ENCODE measurements around the gene PAIP2. TPM values are rescaled to one million over a fixed set of nuclear protein-coding genes. Genes with fewer than 3 reads are reported as not detected.
"Not testable (repeated sequence)": the region's sequence is repeated elsewhere in the genome, so short reads cannot be mapped to it uniquely, and the experiment has no call there.

The PAIP2 gene, protein sequence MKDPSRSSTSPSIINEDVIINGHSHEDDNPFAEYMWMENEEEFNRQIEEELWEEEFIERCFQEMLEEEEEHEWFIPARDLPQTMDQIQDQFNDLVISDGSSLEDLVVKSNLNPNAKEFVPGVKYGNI
- 80.4 TPM for total RNA-seq (ENCODE audit: insufficient read depth, low replicate concordance)

DNA sequence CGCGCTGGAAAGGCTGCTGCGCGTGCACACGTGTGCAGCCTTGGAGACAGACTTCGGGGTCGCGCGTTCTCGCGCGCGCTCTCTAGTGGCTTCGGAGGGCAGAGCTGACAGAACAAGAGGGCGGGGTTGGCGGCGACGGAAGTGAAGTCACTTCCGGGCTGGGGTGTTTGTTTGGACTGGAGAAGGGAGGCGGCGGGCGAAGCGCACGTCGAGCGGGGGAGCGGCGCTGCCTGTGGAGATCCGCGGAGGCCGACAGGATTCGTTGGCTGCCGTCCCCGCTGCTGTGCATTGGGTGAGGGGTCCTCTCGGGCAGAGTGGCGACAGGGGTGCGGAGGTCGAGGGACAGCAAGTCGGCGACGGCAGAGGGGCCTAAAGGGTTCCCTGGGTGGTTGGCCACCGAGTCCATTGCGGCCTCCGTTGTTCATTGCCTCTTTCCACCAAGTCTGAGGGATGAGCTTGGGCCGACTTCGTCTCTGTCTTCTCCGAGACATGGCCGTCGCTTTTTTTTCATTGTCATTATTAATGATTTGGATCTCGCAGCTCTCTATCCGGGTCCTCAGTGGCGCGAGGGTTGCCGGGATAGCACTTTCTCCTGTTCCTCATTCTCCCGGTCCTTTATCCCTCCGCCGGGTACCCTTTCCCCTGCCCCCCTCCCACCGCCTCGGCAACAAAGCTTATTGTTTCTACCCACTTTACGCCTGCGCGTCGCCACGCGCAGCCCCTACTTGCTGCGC is at the start of gene PAIP2:
PAIP2 (plus strand) TSS at position 166 of the 734 bp plus-strand sequence. CDS start 21,931 bp downstream, outside the sequence.
- peak; percentile 99 for DNase-seq (ENCODE audit: low spot score)

DNA sequence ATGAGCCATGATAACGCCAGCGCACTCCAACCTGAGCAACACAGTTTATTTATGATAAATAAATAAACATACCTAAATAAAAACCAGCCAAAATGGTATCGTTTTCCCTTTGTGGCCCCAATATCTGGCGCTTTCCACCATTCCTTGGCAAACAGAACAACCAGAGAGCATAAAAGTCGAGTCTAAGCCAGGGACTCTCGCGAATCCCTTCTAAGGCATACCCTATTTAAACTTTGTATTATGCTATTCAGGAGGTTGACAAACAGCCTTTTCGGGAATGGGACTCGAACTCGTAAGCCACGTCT is 48.5 kb upstream of the PAIP2 start:
- no peak for DNase-seq (ENCODE audit: low spot score)

DNA sequence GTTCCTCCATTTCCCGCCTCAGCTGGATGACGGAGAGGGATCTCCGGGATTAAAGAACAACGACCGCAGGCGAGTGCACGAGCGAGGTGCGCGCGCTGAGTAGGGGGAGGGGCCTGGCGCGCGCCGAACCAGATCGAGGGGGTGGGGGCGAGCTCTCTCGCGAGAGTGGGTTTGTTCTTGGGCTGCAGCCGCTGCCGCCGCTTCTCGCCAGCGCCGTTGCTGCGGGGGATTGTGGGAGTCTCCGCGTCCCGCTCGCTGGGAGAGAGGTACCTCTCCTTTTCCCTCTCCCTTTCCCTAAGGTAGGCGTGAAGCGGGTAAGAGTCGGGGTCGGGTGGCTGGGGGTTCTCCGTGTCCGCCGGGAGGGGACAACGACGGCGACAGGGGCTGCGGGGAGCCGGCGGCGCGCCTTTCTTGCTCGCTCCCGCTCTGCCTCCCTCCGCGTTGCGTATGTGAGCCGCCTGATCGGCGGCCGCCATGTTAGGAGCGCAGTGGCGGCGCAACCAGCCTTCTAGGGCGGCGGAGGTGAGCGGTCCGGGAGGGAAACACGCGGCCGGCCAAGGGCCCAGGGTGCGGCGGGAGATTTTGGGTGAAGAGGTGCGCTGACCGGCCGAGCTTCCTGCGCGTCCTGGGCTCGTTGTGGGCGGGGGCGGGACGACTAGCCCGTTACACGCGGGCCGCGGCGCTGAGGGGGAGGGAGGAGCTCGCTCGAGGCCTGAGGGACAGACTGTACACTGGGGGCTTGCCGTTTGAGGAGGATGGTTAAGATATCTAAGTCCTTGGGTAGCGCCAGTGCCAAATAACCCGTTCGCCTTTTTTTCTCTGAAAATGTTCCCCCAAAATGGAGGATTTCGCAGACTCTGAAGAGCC is 47.9 kb upstream of the PAIP2 start, which contains the start of gene MATR3:
MATR3 (plus strand) TSS at position 234 of the 867 bp plus-strand sequence. CDS start 13,676 bp downstream, outside the sequence.
- peak; percentile 97 for DNase-seq (ENCODE audit: low spot score)

DNA sequence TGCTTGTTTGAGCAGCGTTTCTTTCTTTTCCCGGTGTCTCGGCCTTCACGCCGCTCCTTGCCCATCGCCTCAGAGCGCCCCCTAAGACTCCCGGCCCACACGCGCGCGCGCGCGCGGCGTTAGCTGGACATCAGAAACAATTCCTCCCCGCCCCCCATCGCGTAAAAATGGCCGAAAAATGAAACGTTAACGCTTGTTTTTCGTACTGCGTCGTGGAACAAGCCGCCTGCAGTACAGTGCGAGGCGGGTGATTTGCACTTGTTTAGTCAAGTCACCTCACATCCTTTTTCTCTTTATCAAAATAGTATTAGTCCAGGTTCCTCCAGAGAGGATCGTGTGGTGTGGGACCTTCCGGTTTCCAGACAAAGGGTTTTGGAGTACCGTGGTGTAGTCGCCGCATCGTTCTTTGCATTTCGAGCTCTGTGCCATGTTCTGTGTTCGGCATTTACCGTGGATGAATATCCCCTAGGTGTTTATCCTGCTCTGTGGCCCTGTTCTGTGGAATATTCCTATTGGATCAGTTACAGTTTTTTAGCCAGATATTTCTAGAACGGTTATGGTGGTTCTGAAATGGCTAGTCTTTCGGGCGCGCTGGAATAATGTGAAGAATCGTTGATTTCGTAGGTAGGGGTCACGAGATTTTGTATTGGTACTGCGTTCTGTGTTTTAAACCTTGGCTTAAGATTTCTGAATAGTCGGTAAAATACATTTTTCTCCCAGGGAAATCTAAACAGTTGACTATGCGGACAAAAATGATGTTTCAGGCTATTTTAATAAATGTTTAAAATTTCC is 47.1 kb upstream of the PAIP2 start:
- peak; percentile 88 for DNase-seq (ENCODE audit: low spot score)

DNA sequence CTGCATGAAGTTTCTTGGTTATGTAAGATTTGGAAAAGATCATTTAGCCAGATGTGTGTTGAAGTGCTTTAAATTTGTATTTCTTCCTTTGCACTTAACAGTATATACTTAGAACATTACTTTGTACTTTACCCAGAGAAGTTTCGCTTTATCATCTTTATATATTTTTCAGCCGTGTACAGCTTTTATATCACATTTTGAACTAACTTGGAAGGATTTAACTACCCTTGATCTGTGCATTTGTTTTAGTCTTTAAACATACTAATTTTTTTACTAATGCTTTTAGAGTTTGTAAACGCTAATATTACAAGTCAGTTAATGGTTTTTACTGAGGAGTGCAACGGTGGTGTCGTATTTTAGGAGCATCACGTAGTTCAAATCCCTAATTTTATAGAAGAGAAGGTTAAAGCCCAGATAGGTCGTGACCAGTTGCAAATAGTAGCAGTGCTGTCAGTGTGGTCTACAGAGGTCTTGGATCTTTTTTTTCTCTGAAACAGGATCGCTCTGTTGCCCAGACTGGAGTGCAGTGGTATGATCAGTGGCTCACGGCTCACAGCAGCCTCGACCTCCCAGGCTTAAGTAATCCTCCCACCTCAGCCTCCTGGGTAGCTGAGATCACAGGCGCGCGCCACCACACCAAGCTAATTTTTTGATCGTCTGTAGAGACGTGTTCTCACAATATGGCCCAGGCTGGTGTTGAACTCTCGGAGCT is 46.2 kb upstream of the PAIP2 start:
- DNase-seq (ENCODE audit: low spot score): no peak

DNA sequence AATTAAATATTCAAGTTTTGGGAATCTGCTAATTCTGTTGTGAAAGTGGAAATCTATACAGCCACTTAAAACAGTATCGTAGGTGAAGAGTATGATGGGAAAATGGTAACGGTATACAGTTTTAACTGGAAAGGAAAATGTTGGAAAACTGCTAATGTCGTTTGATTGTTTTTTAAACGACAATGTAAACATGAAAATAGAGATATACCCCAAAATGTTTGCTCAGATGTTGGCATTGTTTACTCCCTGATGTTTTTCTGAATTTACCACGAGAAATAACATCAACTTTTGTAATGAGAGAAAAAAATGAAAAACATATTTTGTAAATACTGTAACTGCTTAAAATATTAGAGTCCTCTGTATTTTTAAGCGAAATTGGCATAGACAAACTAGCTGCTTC is 45.5 kb upstream of the PAIP2 start:
- DNase-seq (ENCODE audit: low spot score): no peak

DNA sequence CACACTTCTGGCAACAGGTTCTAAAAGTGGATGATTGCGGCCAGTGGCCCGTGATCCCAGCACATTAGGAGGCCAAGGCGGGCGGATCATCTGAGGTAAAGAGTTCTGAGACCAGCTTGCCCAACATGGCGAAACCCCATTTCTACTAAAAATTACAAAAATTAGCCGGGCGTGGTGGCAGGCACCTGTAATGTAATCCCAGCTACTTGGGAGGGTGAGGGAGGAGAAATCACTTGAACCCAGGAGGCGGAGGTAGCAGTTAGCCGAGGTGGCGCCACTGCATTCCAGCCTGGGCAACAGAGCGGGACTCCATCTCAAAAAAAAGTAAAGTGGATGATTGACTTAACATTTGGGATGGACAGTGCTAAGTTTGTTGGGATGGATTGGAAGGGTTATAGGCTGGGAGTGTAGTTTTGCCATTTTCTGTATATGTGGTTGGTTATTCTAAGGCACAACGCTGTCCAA is 44.8 kb upstream of the PAIP2 start:
- no peak for DNase-seq (ENCODE audit: low spot score)

DNA sequence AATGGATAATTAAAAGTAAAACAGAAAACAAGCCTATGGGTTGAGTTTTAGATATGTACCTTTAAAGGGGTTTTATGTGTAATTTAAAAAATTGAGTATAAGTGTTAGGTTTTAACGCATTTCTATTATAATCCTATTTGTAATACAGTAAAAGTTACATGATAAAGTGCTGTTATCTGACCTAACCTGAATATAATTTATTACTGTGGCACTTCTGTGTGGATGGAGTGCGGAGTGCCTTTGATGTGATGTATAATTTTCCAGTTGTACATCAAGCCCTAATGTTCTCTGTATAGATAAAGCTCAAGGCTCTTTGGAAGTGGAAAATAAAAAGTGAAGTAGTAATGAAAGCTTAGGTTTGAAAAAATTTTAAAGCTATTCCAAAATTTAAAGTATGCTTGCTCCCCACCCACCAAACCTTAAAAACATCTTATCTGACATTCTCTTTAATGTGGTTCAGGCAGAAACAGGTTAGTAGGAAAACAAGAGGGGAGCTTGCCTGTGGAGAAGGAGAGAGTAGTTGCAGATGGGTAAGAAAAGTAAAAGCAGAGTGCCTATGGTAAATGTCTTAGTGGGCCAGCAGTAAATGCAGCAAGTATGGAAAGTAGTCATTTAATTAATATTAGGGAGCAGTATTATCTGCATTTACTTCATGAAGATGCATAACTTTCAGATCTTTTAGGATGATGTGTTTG is 44.1 kb upstream of the PAIP2 start:
- no peak for DNase-seq (ENCODE audit: low spot score)

DNA sequence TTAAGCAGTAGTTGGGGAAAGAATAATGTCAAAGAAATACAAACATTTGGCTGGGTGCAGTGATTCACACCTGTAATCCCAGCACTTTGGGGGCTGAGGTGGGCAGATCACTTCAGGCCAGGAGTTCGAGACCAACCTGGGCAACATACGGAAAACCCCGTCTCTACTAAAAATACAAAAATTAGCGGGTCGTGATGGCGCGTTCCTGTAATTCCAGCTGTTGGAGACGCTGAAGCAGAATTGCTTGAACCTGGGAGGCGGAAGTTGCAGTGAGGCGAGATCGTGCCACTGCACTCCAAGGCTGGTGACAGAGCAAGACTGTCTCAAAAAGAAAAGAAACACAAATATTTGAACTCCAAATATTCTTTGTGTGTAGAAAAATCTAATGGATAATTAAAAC is 43.4 kb upstream of the PAIP2 start:
- no peak for DNase-seq (ENCODE audit: low spot score)

DNA sequence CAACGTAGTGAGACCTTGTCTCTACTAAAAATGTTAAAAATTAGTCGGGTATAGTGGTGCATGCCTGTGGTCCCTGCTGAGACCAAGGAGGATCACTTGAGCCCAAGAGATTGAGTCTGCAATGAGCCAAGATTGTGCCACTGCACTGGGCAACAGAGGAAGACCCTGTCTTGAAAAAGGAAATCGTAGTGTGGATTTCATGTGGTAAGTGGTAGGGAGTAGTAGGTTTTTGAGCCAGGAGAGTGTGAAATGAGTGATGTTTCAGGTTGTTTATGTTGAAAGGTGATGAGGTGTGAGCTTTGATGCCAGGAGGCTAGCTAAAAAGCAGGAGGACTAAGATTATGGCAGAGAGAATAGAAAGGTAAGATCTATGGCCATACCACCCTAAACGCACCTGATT is 42.2 kb upstream of the PAIP2 start:
- no peak for DNase-seq (ENCODE audit: low spot score)

DNA sequence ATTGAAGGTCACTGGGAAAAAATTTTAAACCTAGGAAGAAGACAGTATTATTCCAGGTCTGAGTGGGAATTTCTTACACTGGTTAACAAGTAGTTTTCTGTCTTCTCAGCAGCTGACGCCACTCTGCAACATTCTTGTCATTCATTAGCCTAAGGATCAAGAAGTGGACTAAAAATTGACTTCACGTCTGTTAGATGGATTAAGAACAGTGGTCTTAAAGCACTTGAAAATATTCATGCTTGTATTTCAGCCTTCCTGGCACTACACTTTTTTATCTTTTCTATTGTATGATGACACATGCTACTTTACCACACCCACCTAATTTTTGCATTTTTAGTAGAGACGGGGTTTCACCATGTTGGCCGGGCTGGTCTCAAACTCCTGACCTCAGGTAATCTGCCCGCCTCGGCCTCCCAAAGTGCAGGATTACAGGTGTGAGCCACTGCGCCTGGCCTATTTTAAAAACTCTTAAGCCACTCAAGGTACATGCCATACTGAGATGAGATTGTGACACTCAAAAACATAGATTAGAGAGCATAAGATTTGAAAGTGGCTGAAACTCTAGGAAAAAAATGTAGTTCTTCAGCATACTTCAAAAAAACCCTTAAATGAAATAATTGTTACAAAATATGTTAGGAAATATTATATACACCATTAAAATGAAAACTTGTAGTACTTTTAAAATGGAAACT is 39.7 kb upstream of the PAIP2 start:
- DNase-seq (ENCODE audit: low spot score): no peak

DNA sequence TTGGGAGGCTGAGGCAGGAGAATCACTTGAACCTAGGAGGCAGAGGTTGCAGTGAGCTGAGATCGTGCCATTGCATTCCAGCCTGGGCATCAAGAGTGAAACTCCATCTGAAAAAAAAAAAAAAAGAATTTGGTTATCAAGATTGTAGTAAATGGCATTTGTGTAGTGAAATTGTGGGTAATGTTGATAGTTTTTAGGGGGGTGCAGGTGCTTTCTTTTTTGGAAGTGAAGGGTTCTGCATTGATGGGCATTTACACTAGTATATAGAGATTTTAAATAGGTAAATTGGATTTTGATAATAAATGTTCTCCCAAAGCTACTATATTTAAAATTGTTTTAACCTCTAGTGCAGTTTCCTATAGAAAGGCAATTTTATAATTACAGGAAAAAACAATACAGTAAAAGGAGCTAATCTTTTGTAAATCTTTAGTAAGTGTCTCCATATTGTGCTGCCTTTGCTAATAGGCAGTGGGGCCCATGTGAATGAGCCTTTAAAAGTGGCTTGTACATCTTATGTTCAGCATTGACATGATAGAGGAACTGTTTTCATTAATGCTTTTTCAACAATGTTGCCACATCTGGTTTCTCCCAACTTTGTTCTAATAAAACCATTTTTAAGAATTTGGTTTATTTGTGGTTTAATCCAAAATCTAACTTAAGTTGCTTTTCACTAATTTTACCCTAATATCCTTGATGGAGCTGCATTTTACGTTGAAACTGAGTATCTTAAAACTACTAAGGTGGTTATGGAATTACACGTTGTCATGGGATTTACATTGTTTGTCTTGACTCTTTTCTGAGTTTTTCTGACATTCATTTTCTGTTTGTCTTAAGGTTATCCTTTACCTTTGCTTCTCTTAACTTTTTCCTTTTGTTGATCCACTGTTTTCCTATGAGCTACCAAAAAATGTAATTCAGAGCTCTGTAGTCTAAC is 37.0 kb upstream of the PAIP2 start:
- no peak for DNase-seq (ENCODE audit: low spot score)

DNA sequence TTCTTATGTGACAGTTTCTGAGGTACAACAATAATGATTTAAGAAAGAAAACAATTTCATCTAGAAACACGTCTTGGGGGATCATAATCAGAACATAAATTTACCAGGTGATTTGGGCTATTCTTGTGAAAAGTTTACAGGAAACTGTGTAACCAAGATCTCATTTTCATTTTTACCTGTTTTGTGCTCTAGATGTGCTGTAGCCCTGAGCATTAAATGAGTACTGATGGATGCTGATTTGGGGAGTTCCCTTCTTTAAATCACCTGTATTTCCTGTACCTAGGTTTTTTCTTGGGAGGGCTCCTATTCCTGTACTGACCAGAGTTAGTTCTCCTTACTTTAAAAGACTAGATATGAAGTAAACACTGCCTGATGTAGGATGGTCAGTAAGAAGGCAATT is 35.5 kb upstream of the PAIP2 start:
- DNase-seq (ENCODE audit: low spot score): no peak

DNA sequence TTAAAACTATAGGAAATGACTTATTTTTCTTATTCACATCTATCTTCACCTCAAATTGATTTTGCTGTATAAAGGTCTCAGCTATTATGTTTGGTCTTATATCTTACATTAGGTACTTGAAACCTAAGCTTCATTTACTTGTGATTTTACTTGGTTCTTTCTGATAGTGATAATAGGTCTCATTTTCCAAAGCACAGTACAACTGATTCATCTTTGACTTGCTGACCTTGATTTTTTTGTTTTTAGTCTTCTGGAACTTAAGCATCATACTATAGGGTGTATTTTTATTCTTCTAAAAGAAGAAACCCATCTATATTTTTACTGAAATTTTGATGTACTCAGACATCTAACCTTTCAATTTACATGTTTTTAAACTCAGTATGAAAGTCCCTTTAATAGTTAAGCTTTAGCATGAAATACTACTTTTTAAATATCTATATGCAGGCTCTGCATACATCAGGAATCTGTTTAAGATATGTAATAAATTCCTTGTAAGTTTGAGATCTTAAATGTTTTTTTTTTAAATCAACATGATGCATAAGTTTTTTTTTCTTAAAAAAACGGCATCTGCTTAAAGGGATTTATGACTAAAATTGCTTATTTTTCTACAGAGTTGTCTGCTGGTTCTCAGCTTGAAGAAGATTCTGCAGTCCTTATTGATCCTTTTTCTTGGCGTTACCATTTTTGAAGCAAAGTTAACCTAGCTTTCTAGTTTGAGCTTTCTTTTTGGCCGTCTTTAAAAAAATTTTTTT is 34.9 kb upstream of the PAIP2 start:
- no peak for DNase-seq (ENCODE audit: low spot score)

DNA sequence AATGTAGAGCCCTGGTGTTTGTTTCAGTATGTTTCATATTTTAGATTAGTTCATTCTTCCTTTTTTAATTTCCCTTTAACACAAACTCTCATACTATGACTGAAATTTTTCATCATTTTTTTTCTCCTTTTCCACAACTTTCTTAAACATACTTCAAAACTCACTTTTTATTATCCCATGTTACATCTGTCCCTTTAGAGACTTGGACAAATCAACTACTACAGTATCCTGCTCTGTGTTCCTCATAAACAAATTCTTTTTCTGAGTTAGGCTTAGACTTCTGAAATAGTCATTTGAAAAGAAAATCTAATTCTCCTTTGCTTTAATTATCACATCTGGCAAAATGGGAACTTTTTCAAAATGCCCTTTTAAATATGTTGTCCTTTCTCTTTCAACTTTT is 32.9 kb upstream of the PAIP2 start:
- DNase-seq (ENCODE audit: low spot score): no peak

DNA sequence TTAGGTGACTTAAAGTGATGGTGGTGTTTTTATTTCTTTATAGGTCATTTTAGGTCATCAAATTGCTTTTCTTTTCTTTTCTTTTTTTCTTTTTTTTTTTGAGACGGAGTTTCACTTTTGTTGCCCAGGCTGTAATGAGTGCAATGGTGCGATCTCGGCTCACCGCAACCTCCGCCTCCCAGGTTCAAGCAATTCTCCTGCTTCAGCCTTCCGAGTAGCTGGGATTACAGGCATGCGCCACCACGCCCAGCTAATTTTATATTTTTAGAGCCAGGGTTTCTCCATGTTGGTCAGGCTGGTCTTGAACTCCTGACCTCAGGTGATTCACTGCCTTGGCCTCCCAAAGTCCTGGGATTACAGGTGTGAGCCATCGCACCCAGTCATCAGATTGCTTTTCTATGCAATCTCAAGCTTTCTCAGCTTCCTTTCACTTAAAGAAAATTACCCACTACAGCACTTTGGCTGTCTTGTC is 30.9 kb upstream of the PAIP2 start:
- not testable (repeated sequence) for DNase-seq (ENCODE audit: low spot score)

DNA sequence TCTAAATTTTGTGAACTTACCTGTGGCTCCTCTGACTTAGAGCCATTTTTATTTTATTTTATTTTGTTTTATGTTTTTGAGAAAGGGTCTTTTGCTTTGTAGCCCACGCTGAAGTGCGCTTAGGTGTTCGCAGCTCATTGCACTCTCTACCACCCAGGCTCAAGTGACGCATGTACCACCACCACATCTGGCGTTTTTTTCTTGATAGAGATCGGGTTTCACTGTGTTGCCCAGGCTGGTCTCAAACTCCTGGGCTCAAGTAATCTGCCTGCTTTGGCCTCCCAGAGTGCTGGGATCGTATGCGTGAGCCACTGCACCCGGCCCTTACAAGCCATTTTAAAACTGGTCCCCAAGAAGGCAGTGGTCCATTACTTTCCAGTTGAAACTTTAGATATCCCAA is 29.6 kb upstream of the PAIP2 start:
- no peak for DNase-seq (ENCODE audit: low spot score)

DNA sequence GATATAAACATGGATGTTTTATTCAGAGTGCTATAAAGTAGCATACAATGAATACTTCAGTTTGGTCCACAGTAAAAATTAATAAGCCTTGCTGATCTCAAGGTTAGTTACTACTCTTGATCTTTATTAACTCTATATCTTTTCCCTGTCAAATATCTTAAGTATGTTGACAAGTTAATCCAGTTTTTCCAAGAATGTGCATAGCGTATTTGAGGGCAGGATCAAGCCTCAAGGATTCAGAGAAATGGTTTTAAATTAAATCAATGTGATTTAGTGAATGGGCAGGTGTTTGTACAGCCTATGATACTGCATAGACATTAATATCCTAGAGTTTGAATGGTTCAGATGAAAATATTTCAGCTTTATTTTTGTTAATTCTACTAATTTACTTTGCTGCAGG is 27.4 kb upstream of the PAIP2 start:
- no peak for DNase-seq (ENCODE audit: low spot score)

Data from umbilical cord (tissue), 2 donors.